Kidney (tissue), 14 donors: Measurements from ENCODE around the gene COLEC12. TPM values are rescaled to one million over a fixed set of nuclear protein-coding genes. Genes with fewer than 3 reads are reported as not detected.

Experiments used
- DNase-seq, 5 donors: peaks; one replicate each; pipeline ENCODE4 v3.0.0-alpha.2; 2013 to 2020
- FAIRE-seq: peaks from 2 replicates; lab custom pipeline; 2012; peaks lifted over from hg19 to GRCh38; lab: Jason Lieb, UNC
- H3K27ac ChIP-seq, 2 donors: one replicate each; pipeline ENCODE4 v1.7.0; 2013; ENCODE audit warnings: low read depth in 2 of 2, low read length in 2 of 2, inconsistent platforms in 1 of 2
- H3K27me3 ChIP-seq: one replicate; pipeline ENCODE4 v1.7.1; 2013; ENCODE audit warnings: low read length, inconsistent platforms; ENCODE audit not compliant: control insufficient read depth, insufficient read depth
- H3K36me3 ChIP-seq, 3 donors: one replicate each; pipeline versions ENCODE4 v1.7.0 to v1.7.1; 2013; ENCODE audit warnings: low read length in 3 of 3, control low read depth in 1 of 3, inconsistent platforms in 1 of 3; ENCODE audit not compliant: insufficient read depth in 3 of 3, control insufficient read depth in 2 of 3
- H3K4me1 ChIP-seq, 3 donors: one replicate each; pipeline versions ENCODE4 v1.7.0 to v1.7.1; 2013; ENCODE audit warnings: low read length in 3 of 3, inconsistent platforms in 1 of 3, low read depth in 1 of 3; ENCODE audit not compliant: control insufficient read depth in 2 of 3, insufficient read depth in 2 of 3
- H3K4me3 ChIP-seq, 3 donors: one replicate each; pipeline versions ENCODE4 v1.7.0 to v1.8.1; 2013; ENCODE audit warnings: low read length in 3 of 3, control low read depth in 1 of 3, inconsistent platforms in 1 of 3
- H3K9ac ChIP-seq, 3 donors: one replicate each; pipeline versions ENCODE4 v1.7.0 to v1.7.1; 2013; ENCODE audit warnings: low read length in 3 of 3, control low read depth in 1 of 3, inconsistent platforms in 1 of 3
- H3K9me3 ChIP-seq, 3 donors: one replicate each; pipeline versions ENCODE4 v1.7.0 to v1.7.1; 2013; ENCODE audit warnings: low read length in 3 of 3, control low read depth in 1 of 3, inconsistent platforms in 1 of 3; ENCODE audit not compliant: control insufficient read depth in 2 of 3, insufficient read depth in 1 of 3
- CTCF ChIP-seq: IDR thresholded peaks from 3 replicates; pipeline ENCODE4 v1.5.1; 2012; ENCODE audit warnings: mild to moderate bottlenecking, moderate library complexity, borderline replicate concordance; ENCODE audit not compliant: insufficient read depth; ENCODE audit errors: extremely low read depth
- intact Hi-C: fragments of 100-400 bp; cut with DNase I; formaldehyde crosslinking; loops from one replicate; pipeline ENCODE4 v1.11.1; 2022
- polyA plus RNA-seq: library from polyadenylated mRNA; stranded (reverse); fragments of 350-450 nt; fragmentation: Illumina TruSeq; extraction: RNeasy Lipid Tissue Mini Kit (QIAGEN cat#74804); gene quantifications from one replicate; pipeline ENCODE4 v1.2.3, GENCODE V29; 2014; ENCODE audit warnings: low read depth, low replicate concordance; ENCODE audit not compliant: insufficient read depth
- total RNA-seq: library from RNA; stranded (reverse); fragmentation: NEBNext Ultra II Directional; extraction: Animal tissue kit (Norgen Biotek cat#: 25700); gene quantifications from one replicate; pipeline ENCODE4 v1.2.1, GENCODE V29; 2021
- donor health status: control.
- donor health status: control.
- donor health status: control.
- donor health status: control.
- donor health status: control.
- donor health status: DM: yes; HTN: yes; CAD: no.
- donor health status: Normal renal cell carcinoma (clear cell type).

COLEC12 gene
- total and polyA plus RNA-seq, 2 donors from 2014 or later, result 1.3 to 7.4 TPM

GRCh38 chr18:364256-364826 lies 136.2 kb downstream of the COLEC12 start:
- no peak for FAIRE-seq
- no peak for DNase-seq
- Histone ChIP-seq H3K4me3 (no peak overlapping the region), H3K27ac (no peak overlapping the region), H3K9ac (no peak overlapping the region), H3K4me1 (no peaks in the 10 kb centered on the region), H3K9me3 (no peaks in the 10 kb centered on the region), H3K27me3 (no peaks in the 10 kb centered on the region), H3K36me3 (no peaks in the 10 kb centered on the region)
- TF ChIP-seq CTCF, result no peak
- intact Hi-C loops, result no loop called here

- H3K9me3 ChIP-seq, result no peaks in the 10 kb centered on the region
- FAIRE-seq (no peak), DNase-seq (peak in 1 of 5 donors; percentile 26)
- H3K27ac ChIP-seq, result no peak overlapping the region
- no peaks in the 10 kb centered on the region for H3K36me3 ChIP-seq
- H3K4me3 ChIP-seq, result no peak overlapping the region
- no peaks in the 10 kb centered on the region for H3K4me1 ChIP-seq
- TF ChIP-seq CTCF, result no peak
- intact Hi-C loops, result no loop called here
- no peaks in the 10 kb centered on the region for H3K27me3 ChIP-seq
- H3K9ac ChIP-seq, result no peak overlapping the region
Measured at GRCh38 chr18:363301-364085, 137.0 kb downstream of the COLEC12 start.

GRCh38 chr18:362311-363290 lies 137.9 kb downstream of the COLEC12 start:
- no peaks in the 10 kb centered on the region for H3K4me1 ChIP-seq
- no peaks in the 10 kb centered on the region for H3K27me3 ChIP-seq
- DNase-seq (peak in 4 of 5 donors; percentile 55 to 72 (median 64)), FAIRE-seq (no peak)
- no peaks in the 10 kb centered on the region for H3K36me3 ChIP-seq
- no peak overlapping the region for H3K4me3 ChIP-seq
- intact Hi-C loops, result no loop called here
- H3K27ac ChIP-seq, result no peak overlapping the region
- no peaks in the 10 kb centered on the region for H3K9me3 ChIP-seq
- H3K9ac ChIP-seq, result no peak overlapping the region
- no peak for TF ChIP-seq CTCF
